Astrocyte of the spinal cord (primary cell): ENCODE measurements around the gene CREB5.

Experiments used
- DNase-seq: peaks from one replicate; pipeline ENCODE4 v3.0.0; 2011; ENCODE audit warnings: low read depth, low spot score
- H3K4me3 ChIP-seq: 2 replicates; pipeline ENCODE4 v1.5.1; 2011; ENCODE audit warnings: low read depth, mild to moderate bottlenecking, low read length, moderate library complexity
- in situ Hi-C: cut with HindIII; loops from 2 replicates; pipeline ENCODE4 v1.10.0; 2017; ENCODE audit warnings: low sequenced_read_pairs
- TF ChIP-seq, protein P1 (sequence below): IDR thresholded peaks from 2 replicates; pipeline ENCODE4 v1.5.1; 2012; ENCODE audit warnings: low read depth, mild to moderate bottlenecking, low read length, inconsistent platforms

Gene CREB5

GRCh38 chr7:28474640-28475039, 62.3 kb downstream of the CREB5 start:
- no peak overlapping the region for H3K4me3 ChIP-seq
- in situ Hi-C loops = no loop called here
- no peak for DNase-seq
- TF ChIP-seq, protein P1, sequence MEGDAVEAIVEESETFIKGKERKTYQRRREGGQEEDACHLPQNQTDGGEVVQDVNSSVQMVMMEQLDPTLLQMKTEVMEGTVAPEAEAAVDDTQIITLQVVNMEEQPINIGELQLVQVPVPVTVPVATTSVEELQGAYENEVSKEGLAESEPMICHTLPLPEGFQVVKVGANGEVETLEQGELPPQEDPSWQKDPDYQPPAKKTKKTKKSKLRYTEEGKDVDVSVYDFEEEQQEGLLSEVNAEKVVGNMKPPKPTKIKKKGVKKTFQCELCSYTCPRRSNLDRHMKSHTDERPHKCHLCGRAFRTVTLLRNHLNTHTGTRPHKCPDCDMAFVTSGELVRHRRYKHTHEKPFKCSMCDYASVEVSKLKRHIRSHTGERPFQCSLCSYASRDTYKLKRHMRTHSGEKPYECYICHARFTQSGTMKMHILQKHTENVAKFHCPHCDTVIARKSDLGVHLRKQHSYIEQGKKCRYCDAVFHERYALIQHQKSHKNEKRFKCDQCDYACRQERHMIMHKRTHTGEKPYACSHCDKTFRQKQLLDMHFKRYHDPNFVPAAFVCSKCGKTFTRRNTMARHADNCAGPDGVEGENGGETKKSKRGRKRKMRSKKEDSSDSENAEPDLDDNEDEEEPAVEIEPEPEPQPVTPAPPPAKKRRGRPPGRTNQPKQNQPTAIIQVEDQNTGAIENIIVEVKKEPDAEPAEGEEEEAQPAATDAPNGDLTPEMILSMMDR = no peak

GRCh38 chr7:28477041-28477442, 64.7 kb downstream of the CREB5 start:
- DNase-seq = no peak
- in situ Hi-C loops = no loop called here
- TF ChIP-seq, protein P1 = no peak
- no peak overlapping the region for H3K4me3 ChIP-seq

- in situ Hi-C loops = no loop called here
- TF ChIP-seq, protein P1 = no peak
- no peak for DNase-seq
- H3K4me3 ChIP-seq = no peak overlapping the region
Observed at GRCh38 chr7:28478656-28479055, 66.3 kb downstream of the CREB5 start.

GRCh38 chr7:28479507-28479947, 67.2 kb downstream of the CREB5 start:
- DNase-seq = no peak
- in situ Hi-C loops = no loop called here
- H3K4me3 ChIP-seq = no peak overlapping the region
- TF ChIP-seq, protein P1 = no peak

DNA sequence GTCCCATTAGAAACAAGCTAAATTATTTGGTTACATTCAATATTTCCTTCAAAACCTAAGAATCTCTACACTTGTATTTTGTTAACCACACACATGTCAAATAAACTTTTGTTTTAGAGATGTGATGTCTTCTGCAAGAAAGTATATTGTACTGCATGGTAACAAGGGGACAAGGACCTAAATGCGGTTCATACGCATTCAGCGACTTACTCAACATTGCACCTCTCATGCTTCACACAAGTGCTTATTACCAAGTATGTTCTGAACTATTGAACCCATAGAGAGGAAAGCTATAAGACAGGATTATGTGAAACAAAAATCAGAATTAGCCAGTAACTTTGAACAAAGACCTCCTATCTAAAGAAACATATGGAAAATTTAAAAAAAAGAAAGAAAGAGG, 68.3 kb downstream of the CREB5 start:
- in situ Hi-C loops = no loop called here
- no peak overlapping the region for H3K4me3 ChIP-seq
- TF ChIP-seq, protein P1 = no peak
- DNase-seq = no peak

DNA sequence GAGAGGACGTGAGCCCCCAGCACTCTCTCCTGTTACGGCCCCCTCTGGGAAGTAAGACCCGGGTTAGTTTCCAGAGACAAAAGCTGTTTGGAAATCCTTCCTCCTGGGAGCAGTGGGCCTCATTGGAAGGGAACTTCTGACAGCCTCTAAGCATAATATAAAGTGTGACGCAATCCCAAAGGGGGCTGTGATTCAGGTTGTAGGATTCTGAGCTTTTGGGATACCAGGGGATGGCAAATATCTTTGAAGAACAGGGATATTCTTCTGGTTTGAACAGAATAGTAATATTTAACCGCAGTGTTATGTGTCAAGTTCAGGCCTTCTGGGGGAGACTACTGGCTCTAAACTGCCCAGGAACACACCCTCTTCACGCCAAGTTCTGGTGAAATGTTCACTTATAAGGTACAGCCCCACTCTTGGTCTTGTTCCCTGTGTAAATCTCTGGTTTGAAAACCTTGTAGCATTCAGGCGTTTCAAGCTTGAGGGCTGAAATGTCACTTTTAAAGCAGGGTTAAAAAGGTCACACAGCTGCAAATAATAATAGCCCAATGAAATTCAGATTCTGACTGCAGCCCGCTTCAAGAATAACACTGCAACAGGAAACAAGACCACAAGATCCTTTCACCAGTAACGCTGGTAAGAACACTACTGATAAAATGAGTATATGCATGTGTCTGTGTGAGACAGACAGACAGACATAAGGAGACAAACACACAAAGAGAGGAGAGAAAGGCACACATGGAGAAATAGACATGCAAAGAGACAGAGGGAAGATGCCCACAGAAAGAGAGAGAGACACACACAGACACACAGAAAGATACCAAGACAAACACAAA, 69.0 kb downstream of the CREB5 start:
- peak; percentile 57 for DNase-seq
- TF ChIP-seq, protein P1 = no peak
- no peak overlapping the region for H3K4me3 ChIP-seq
- in situ Hi-C loops = no loop called here
